Right cardiac atrium (tissue), 5 donors: ENCODE data around the gene ZFAND3. TPM values are rescaled to one million over a fixed set of nuclear protein-coding genes. Genes with fewer than 3 reads are reported as not detected.

Source experiments
- ATAC-seq, 2 donors: fragments of 200-7000 bp; cut with Tn5 transposase; one replicate each; pipeline versions ENCODE4 v1.8.0 to v1.9.1; 2020; ENCODE audit warnings: moderate library complexity in 2 of 2, mild to moderate bottlenecking in 1 of 2
- DNase-seq, 3 donors: peaks; one replicate each; pipeline ENCODE4 v3.0.0-alpha.2; 2020
- H3K27ac ChIP-seq: one replicate; pipeline ENCODE4 v1.5.1; 2013; ENCODE audit warnings: mild to moderate bottlenecking, low read length, control low read depth, moderate library complexity
- H3K27me3 ChIP-seq: one replicate; pipeline ENCODE4 v1.6.1; 2013; ENCODE audit not compliant: control insufficient read depth, insufficient read depth
- H3K4me1 ChIP-seq: one replicate; pipeline ENCODE4 v1.6.1; 2013; ENCODE audit warnings: low read length; ENCODE audit not compliant: control insufficient read depth, insufficient read depth
- H3K4me3 ChIP-seq: one replicate; pipeline ENCODE4 v1.5.1; 2013; ENCODE audit warnings: low read length, control low read depth
- H3K9me3 ChIP-seq: one replicate; pipeline ENCODE4 v1.6.1; 2013; ENCODE audit warnings: low read length; ENCODE audit not compliant: control insufficient read depth
- WGBS: extraction: QIAGEN DNeasy Blood & Tissue Kit; methylation state at CpG from one replicate; pipeline ENCODE4 v1.1.7; 2013; 5-methylcytosine and 5-hydroxymethylcytosine counted together
- intact Hi-C, 4 donors: fragments of 100-400 bp; cut with DNase I; formaldehyde crosslinking; loops; one replicate each; pipeline versions ENCODE4 v1.11.0 to v1.14.0; 2022 to 2023
- polyA plus RNA-seq: library from polyadenylated mRNA; stranded (reverse); fragments of 200-250 nt; gene quantifications from one replicate; pipeline ENCODE4 v1.2.3, GENCODE V29; 2013
- total RNA-seq, 4 donors: library from RNA; stranded (reverse); fragmentation: NEBNext Ultra II Directional; extraction: Animal tissue kit (Norgen Biotek cat#: 25700); gene quantifications; one replicate each; pipeline ENCODE4 v1.2.1, GENCODE V29; 2021
- donor health status: healthy with polysubstance abuse.
- donor health status: DM: no; HTN: yes; CAD: no.
- donor health status: DM: no; HTN: no; CAD: no.
- donor health status: DM: no; HTN: yes; CAD: no; lungs with severe emphysema.
- donor health status: DM: yes; HTN: yes; CAD: no.

The ZFAND3 gene
- total and polyA plus RNA-seq, 5 donors: 50.1 to 91.4 (median 79.1) TPM

DNA sequence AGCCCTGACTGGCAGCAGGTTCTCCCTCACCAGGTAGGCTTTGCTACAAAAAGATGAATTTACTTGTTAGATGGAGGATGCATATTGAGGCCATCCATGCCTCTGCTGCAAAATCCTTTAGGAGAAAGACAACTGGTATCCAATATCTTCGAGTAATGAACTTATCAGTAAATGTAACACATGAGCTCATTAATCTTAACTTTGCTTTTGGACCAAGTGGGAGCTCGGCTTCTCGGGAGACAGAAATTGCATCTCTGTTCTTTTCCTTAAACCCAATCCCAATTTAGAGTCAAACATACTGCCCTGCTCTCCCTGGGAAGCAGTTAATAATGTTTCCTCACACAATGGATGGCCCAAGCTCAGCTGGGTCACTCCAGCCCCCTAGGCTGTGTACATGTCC is 330.5 kb downstream of the ZFAND3 start:
- Histone ChIP-seq H3K4me3 (no peak overlapping the region), H3K4me1 (no peaks in the 10 kb centered on the region), H3K9me3 (no peaks in the 10 kb centered on the region), H3K27ac (no peak overlapping the region), H3K27me3 (no peaks in the 10 kb centered on the region)
- no peak for ATAC-seq
- DNase-seq: no peak
- WGBS: 74% methylated on average over 3 of the region's 3 CpGs
- intact Hi-C loops: no loop called here

- intact Hi-C loops: no loop called here
- no peak for ATAC-seq
- DNase-seq: no peak
- H3K27me3 ChIP-seq: no peaks in the 10 kb centered on the region
- no peaks in the 10 kb centered on the region for H3K4me1 ChIP-seq
- H3K4me3 ChIP-seq: no peak overlapping the region
- 90% methylated on average over 11 of the region's 11 CpGs for WGBS
- H3K9me3 ChIP-seq: no peaks in the 10 kb centered on the region
- H3K27ac ChIP-seq: no peak overlapping the region
These were observed 331.3 kb downstream of the ZFAND3 start for GRCh38 chr6:38150681-38151296.

GRCh38 chr6:38151580-38152500 is 332.3 kb downstream of the ZFAND3 start:
- no peak for ATAC-seq
- 95% methylated on average over 22 of the region's 22 CpGs for WGBS
- no peaks in the 10 kb centered on the region for H3K27me3 ChIP-seq

GRCh38 chr6:38152620-38153019 is 333.1 kb downstream of the ZFAND3 start:
- H3K27me3 ChIP-seq: no peaks in the 10 kb centered on the region
- DNase-seq (no peak), ATAC-seq (no peak)
- no peaks in the 10 kb centered on the region for H3K4me1 ChIP-seq
- WGBS: 92% methylated on average over 8 of the region's 8 CpGs
- H3K4me3 ChIP-seq: no peak overlapping the region
- intact Hi-C loops: no loop called here
- H3K9me3 ChIP-seq: no peaks in the 10 kb centered on the region
- H3K27ac ChIP-seq: no peak overlapping the region

More at GRCh38 chr6:38151580-38152500, 332.3 kb downstream of the ZFAND3 start:
- Histone ChIP-seq H3K27ac (no peak overlapping the region), H3K4me3 (no peak overlapping the region), H3K4me1 (no peaks in the 10 kb centered on the region), H3K9me3 (no peaks in the 10 kb centered on the region)
- intact Hi-C loops: no loop called here
- DNase-seq: no peak

DNA sequence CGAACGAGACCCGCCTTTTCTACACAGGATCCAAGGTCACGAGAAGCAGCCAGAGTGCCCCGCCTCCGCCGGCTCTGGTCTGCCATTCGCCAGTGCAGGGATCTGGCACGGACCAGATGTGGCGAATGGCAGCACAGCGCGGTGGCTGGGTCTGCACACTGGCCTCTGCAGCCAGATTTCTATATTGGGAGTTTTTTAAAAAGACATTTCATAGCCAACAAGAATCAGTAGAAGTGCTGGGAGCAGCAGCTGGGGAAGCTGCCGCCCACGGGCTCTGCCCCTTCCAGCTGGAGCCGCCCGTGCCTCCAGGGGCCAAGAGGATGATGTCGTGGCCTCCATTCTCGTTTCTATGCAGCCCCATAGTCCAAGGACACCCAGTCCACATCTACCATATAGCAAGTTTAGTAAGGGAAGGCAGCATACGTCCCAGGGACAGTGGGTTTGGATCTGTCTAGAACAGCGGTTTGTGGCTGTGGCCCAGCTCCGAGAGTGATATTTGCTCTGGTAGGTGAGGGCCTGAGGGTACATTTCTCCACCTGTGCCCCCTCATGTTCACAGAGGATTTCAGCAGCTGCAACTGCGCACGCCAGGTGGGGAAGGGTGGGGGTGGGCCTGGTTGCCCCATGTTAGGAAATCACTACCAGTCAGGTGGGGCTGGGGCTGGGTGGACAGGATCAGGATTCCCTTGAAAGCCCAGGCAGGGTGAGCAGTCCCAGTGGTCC is 333.7 kb downstream of the ZFAND3 start:
- no peaks in the 10 kb centered on the region for H3K9me3 ChIP-seq
- intact Hi-C loops: no loop called here
- DNase-seq (no peak), ATAC-seq (no peak)
- no peaks in the 10 kb centered on the region for H3K4me1 ChIP-seq
- no peaks in the 10 kb centered on the region for H3K27me3 ChIP-seq
- H3K27ac ChIP-seq: no peak overlapping the region
- no peak overlapping the region for H3K4me3 ChIP-seq
- WGBS: 88% methylated on average over 23 of the region's 23 CpGs

- H3K27me3 ChIP-seq: no peaks in the 10 kb centered on the region
- no peak overlapping the region for H3K27ac ChIP-seq
- H3K9me3 ChIP-seq: no peaks in the 10 kb centered on the region
- DNase-seq (no peak), ATAC-seq (no peak)
- no peak overlapping the region for H3K4me3 ChIP-seq
- 76% methylated on average over 16 of the region's 16 CpGs for WGBS
- intact Hi-C loops: no loop called here
- no peaks in the 10 kb centered on the region for H3K4me1 ChIP-seq
These were observed 334.3 kb downstream of the ZFAND3 start for GRCh38 chr6:38153798-38154345.

- Histone ChIP-seq H3K27me3 (no peaks in the 10 kb centered on the region), H3K4me3 (no peak overlapping the region), H3K27ac (no peak overlapping the region), H3K4me1 (no peaks in the 10 kb centered on the region), H3K9me3 (no peaks in the 10 kb centered on the region)
- 72% methylated on average over 8 of the region's 8 CpGs for WGBS
- intact Hi-C loops: no loop called here
- ATAC-seq (peak in 1 of 2 donors; percentile 22), DNase-seq (no peak)
These were observed 335.2 kb downstream of the ZFAND3 start for GRCh38 chr6:38154731-38155130.

DNA sequence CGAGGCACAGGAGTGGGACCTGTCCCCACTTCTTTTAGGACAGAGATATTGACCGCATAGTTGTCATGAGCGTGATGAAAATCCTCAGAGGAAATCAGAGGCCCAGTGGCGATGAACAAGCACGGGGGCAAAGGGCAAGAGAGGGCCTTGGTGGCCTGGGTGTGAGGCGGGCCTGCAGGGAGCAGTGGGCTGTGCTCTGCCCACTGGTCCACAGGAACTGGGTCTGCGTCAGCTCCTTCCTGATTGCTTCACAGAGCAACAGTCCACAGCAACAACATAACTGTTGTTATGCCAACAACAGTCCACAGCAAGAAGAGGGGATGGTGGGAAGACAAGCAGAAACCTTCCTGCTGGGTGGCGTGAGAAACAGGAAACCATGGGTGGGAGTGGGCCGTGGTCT is 335.6 kb downstream of the ZFAND3 start:
- no peaks in the 10 kb centered on the region for H3K4me1 ChIP-seq
- H3K4me3 ChIP-seq: no peak overlapping the region
- intact Hi-C loops: no loop called here
- H3K27ac ChIP-seq: no peak overlapping the region
- DNase-seq: peak in 1 of 3 donors; percentile 51
- H3K27me3 ChIP-seq: no peaks in the 10 kb centered on the region
- H3K9me3 ChIP-seq: no peaks in the 10 kb centered on the region
- 69% methylated on average over 9 of the region's 9 CpGs for WGBS
- ATAC-seq: peak; percentile 46 to 89

GRCh38 chr6:38155621-38156204 is 336.2 kb downstream of the ZFAND3 start:
- ATAC-seq: no peak
- 74% methylated on average over 6 of the region's 6 CpGs for WGBS
- H3K4me3 ChIP-seq: no peak overlapping the region
- intact Hi-C loops: no loop called here
- H3K9me3 ChIP-seq: no peaks in the 10 kb centered on the region
- H3K4me1 ChIP-seq: no peaks in the 10 kb centered on the region
- H3K27ac ChIP-seq: no peak overlapping the region
- no peaks in the 10 kb centered on the region for H3K27me3 ChIP-seq
- DNase-seq: peak in 1 of 3 donors; percentile 32

DNA sequence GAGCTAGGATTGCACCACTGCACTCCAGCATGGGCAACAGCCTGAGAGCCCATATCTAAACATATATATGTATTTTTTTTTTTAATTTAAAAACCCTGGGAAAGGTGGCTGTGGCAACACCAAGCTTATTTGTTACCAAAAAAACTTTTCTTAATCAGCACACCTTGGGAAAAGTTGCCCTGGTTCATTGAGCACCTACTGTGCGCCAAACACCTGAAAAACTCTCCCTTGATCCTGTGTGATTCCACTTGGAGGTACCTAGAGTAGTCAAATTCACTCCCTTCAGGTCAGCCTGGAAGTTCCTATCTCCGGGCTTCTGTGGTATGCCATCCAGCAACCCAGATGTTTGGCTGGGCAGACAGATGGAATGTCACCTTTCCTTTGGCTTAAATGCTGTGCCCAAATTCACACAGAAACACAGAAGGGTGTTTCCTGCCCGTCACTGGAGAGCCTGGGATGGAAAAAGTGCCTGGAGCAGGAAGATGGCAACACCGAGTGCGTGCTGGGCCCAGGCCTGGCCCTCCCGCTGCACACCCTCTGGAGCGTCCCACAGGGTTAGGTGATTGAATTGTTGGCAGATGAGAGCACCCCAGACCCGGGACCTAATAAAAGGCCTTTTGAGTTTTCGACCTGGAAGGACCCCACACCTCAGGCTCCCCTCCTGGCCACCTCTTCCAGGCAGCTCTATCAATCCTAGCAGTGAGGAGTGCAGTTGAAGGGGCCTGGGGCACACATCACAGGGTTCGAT is 337.5 kb downstream of the ZFAND3 start:
- no peak overlapping the region for H3K27ac ChIP-seq
- no peaks in the 10 kb centered on the region for H3K4me1 ChIP-seq
- no peak for ATAC-seq
- H3K4me3 ChIP-seq: no peak overlapping the region
- H3K27me3 ChIP-seq: no peaks in the 10 kb centered on the region
- 94% methylated on average over 10 of the region's 10 CpGs for WGBS
- intact Hi-C loops: no loop called here
- H3K9me3 ChIP-seq: no peaks in the 10 kb centered on the region
- DNase-seq: no peak
